Measurements from ENCODE around the gene FAM184B. TPM values are rescaled to one million over a fixed set of nuclear protein-coding genes. Genes with fewer than 3 reads are reported as not detected.

The FAM184B gene
- total RNA-seq, 1 donor from 2014 or later = 0.02 TPM

DNA sequence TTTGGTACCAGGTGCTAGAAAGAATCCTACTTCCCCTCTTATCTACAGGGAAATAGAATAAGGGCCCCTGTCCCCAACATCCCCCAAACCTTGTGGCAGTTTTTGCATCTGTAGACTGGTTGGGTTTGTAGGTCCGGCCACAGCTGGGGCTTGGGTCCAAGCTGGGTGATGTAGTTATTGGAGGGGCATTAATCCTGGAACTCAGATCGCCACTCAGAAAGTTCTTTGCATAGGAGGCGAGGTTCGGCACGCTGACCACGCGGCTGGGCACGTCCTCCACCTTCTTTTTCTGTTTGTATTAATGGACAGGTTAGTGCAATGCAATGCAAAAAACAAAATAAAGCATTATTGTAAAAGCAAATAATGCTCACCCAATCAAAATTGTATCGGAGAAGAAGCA, 147.8 kb downstream of the FAM184B start:
- Mint-ChIP-seq H3K4me3 (ENCODE audit: unreplicated experiment) (no peak overlapping the region), H3K36me3 (ENCODE audit: low read depth) (peaks cover 16% of the 10 kb centered on the region), H3K9me3 (ENCODE audit: low read depth) (no peaks in the 10 kb centered on the region), H3K4me1 (ENCODE audit: low read depth) (peaks cover 3% of the 10 kb centered on the region), H3K27ac (ENCODE audit: unreplicated experiment) (no peak overlapping the region), H3K27me3 (ENCODE audit: low read depth) (no peaks in the 10 kb centered on the region)
- DNase-seq (ENCODE audit: low spot score) = no peak
- TF ChIP-seq, protein P1, sequence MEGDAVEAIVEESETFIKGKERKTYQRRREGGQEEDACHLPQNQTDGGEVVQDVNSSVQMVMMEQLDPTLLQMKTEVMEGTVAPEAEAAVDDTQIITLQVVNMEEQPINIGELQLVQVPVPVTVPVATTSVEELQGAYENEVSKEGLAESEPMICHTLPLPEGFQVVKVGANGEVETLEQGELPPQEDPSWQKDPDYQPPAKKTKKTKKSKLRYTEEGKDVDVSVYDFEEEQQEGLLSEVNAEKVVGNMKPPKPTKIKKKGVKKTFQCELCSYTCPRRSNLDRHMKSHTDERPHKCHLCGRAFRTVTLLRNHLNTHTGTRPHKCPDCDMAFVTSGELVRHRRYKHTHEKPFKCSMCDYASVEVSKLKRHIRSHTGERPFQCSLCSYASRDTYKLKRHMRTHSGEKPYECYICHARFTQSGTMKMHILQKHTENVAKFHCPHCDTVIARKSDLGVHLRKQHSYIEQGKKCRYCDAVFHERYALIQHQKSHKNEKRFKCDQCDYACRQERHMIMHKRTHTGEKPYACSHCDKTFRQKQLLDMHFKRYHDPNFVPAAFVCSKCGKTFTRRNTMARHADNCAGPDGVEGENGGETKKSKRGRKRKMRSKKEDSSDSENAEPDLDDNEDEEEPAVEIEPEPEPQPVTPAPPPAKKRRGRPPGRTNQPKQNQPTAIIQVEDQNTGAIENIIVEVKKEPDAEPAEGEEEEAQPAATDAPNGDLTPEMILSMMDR (IDR thresholded peaks at IDR 0.05) = no peak

DNA sequence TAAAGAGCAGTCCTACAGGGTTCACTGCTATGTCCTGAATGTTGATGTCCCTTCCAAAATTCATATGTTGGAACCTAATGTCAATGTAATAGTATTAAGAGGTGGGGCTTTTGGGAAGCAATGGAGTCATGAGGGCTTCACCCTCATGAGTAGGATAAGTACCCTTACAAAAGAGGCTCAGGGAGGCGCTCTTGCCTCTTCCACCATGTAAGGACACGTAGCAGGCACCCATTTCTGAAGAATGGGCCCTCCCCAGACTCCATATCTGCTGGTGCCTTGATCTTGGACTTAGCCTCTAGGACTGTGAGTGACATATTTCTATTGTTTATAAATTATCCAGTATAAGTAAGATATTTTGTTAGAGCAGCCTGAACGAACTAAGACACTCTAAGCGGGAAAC, 151.2 kb downstream of the FAM184B start:
- DNase-seq (ENCODE audit: low spot score) = no peak
- TF ChIP-seq, protein P1 (IDR thresholded peaks at IDR 0.05) = no peak
- Mint-ChIP-seq H3K27ac (ENCODE audit: unreplicated experiment) (no peak overlapping the region), H3K4me1 (ENCODE audit: low read depth) (no peaks in the 10 kb centered on the region), H3K4me3 (ENCODE audit: unreplicated experiment) (no peak overlapping the region), H3K27me3 (ENCODE audit: low read depth) (no peaks in the 10 kb centered on the region), H3K36me3 (ENCODE audit: low read depth) (peaks cover 37% of the 10 kb centered on the region), H3K9me3 (ENCODE audit: low read depth) (no peaks in the 10 kb centered on the region)

GRCh38 chr4:17624821-17625220, 156.6 kb downstream of the FAM184B start:
- no peak overlapping the region for H3K27ac Mint-ChIP-seq (ENCODE audit: unreplicated experiment)
- peaks cover 57% of the 10 kb centered on the region for H3K36me3 Mint-ChIP-seq (ENCODE audit: low read depth)
- no peak overlapping the region for H3K4me3 Mint-ChIP-seq (ENCODE audit: unreplicated experiment)
- peaks cover 5% of the 10 kb centered on the region for H3K4me1 Mint-ChIP-seq (ENCODE audit: low read depth)
- H3K9me3 Mint-ChIP-seq (ENCODE audit: low read depth) = no peaks in the 10 kb centered on the region
- no peaks in the 10 kb centered on the region for H3K27me3 Mint-ChIP-seq (ENCODE audit: low read depth)
- TF ChIP-seq, protein P1 (IDR thresholded peaks at IDR 0.05) = no peak
- DNase-seq (ENCODE audit: low spot score) = no peak

- H3K36me3 Mint-ChIP-seq (ENCODE audit: low read depth) = peaks cover 49% of the 10 kb centered on the region
- DNase-seq (ENCODE audit: low spot score) = no peak
Measured at GRCh38 chr4:17623451-17624001, 157.9 kb downstream of the FAM184B start.

GRCh38 chr4:17619416-17620105, 161.9 kb downstream of the FAM184B start:
- peaks cover 39% of the 10 kb centered on the region for H3K4me1 Mint-ChIP-seq (ENCODE audit: low read depth)
- no peak for DNase-seq (ENCODE audit: low spot score)
- peak overlapping the region; percentile 86 for H3K27ac Mint-ChIP-seq (ENCODE audit: unreplicated experiment)
- no peaks in the 10 kb centered on the region for H3K27me3 Mint-ChIP-seq (ENCODE audit: low read depth)
- H3K36me3 Mint-ChIP-seq (ENCODE audit: low read depth) = peaks cover 30% of the 10 kb centered on the region
- H3K4me3 Mint-ChIP-seq (ENCODE audit: unreplicated experiment) = no peak overlapping the region
- TF ChIP-seq, protein P1 (IDR thresholded peaks at IDR 0.05) = no peak
- H3K9me3 Mint-ChIP-seq (ENCODE audit: low read depth) = no peaks in the 10 kb centered on the region

More at GRCh38 chr4:17623451-17624001, 157.9 kb downstream of the FAM184B start:
- no peaks in the 10 kb centered on the region for H3K9me3 Mint-ChIP-seq (ENCODE audit: low read depth)
- H3K4me3 Mint-ChIP-seq (ENCODE audit: unreplicated experiment) = no peak overlapping the region
- no peaks in the 10 kb centered on the region for H3K27me3 Mint-ChIP-seq (ENCODE audit: low read depth)
- H3K27ac Mint-ChIP-seq (ENCODE audit: unreplicated experiment) = no peak overlapping the region
- TF ChIP-seq, protein P1 (IDR thresholded peaks at IDR 0.05) = no peak
- H3K4me1 Mint-ChIP-seq (ENCODE audit: low read depth) = peaks cover 18% of the 10 kb centered on the region

All from chondrocyte (in vitro differentiated cells).